HG02852 (cell line): ENCODE data around the gene PABPN1L.

Experiments
- ATAC-seq: cut with Tn5 transposase; IDR thresholded peaks from one replicate; pipeline ENCODE4 v1.9.1; 2021; ENCODE audit warnings: mild to moderate bottlenecking, moderate library complexity; ENCODE audit not compliant: unreplicated experiment

The PABPN1L gene

DNA sequence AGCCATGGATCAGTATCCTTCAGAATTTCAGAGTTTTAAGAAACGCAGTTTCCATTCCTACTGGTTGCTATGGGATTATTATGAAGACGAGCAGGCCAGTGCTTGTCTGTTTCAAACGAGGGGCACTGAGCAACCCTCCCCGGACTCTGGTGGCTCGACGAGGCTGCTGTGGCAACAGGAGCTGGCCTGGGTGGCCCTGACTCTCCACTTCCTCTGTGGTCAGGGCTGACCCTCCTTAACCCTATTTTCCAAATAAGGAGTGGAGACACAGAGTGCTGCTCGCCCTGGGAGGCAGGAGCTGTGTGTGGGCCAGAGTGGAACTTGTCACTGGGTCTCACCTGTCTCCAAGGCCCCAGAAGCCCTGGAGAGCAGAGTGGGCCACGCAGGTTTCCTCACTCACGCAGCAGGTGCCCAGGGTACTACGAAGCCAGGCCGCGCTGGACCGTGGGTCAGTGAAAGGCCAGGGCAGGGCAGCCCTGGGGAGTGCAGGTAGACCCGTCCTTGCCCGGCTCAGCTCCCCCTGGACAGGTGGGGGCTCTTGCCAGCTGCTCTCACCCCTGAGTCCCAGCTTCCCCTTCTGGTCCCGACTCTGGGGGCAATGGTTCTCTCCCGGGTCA is 13.0 kb downstream of the PABPN1L start:
- ATAC-seq, result no peak

DNA sequence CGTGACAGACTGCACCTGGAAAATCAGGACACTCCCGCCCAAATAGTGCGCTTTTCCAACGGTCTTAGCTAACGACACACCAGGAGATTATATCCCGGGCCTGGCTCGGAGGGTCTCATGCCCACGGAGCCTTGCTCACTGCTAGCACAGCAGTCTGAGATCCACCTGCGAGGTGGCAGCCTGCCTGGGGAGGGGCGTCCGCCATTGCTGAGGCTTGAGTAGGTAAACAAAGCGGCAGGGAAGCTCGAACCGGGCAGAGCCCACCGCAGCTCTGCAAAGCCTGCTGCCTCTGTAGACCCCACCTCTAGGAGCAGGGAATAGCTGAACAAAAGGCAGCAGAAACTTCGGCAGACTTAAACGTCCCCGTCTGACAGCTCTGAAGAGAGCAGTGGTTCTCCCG is 14.8 kb downstream of the PABPN1L start:
- ATAC-seq, result no peak

DNA sequence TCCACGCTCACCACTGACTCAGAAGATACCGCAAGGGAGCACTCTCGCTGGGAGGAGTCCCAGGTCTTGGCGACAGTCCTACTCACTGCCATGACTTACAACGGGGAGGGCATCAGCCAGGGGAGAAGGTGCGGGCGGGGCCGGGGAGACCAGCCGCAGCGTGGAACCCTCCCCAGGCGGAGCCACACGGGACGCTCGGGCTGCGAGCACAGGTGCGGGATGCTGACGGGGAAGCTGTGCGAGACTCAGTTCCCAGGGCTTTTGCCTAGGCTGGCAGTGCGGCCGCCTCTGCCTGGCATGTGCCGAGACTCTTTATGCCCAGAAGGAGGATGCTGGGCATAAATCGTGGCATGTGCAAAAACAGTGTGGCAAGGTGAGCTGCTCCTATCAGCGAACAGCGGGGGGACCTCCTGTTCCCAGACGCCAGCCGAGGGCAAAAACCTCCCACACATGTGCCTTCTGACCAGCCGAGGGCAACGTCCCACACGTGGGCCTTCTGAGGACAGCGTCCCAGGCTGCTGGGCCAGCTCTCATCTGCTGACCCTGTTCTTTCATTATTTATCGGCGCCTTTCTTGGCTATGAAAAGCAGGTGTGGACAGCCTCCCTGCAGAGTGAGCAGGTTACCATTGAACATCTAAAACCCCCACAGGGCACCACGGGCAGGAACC is 15.8 kb downstream of the PABPN1L start:
- ATAC-seq, result no peak

DNA sequence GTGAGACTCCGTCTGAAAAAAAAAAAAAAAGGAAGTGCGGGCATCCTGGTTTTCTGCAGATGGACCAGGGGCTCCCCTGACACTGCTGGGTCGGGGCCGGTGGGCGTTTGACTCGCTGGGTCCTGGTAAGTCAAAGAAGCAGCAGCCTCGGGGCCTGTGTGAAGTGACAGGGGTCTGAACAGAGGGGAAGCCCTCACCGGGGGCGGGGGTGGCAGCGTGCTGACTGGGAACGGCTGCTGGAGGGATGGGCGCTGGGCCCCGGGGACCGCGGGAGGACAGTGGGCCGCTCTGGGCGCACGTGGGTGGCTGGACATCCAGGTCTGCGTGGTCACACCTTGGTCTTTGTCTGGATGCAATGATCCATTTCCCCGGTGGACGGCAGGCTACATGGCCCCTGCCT is 17.9 kb downstream of the PABPN1L start:
- no peak for ATAC-seq

GRCh38 chr16:88847654-88848053 is 18.8 kb downstream of the PABPN1L start:
- no peak for ATAC-seq

- ATAC-seq, result no peak
Measured at GRCh38 chr16:88846088-88846487, 20.4 kb downstream of the PABPN1L start.

DNA sequence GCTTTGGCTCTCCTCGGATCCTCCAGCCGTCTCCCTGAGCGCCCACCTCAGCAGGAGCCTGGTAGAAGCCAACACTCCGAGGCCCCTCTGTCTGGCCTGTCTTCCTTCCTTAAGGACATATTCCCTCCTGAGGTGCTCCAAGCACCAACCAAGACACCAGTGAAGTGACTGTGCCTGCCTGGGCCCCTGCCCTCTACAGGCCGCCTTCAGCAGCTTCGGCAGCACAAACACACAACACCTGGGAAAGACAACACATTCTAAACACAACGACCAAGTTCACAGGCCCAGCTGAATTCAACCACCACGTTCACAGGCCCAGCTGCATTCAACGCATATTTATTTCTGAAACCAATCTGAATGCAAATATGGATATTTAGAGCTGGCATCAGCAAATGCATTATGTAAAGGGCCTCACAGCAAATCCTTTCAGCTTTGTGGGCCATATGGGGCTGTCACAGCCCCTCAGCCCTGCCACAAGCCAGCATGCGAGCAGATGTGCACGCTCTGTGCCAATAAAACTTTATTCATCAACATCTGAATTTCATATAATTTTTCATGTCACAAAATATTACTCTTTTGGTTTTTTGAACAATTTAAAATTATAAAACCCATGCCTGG is 21.9 kb downstream of the PABPN1L start:
- no peak for ATAC-seq

GRCh38 chr16:88843256-88843655 is 23.2 kb downstream of the PABPN1L start:
- ATAC-seq, result no peak

DNA sequence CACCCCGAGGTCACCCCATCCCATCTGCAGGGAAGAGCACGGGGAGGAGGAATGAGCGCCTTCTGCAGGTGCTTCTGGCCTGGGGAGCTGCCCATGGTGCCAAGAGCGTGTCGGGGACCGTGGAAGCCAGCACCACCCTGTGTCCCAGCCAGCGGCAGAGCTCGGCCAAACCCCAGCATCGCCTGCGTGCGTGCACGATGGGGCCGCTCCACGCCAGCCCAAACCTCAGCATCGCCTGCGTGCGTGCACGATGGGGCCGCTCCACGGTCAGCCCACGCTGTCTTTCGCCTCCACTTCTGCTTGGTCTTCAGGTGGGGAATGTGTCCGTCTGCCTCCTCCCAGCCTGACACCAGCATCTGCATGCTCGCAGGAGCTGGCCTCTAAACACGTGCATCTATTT is 23.7 kb downstream of the PABPN1L start:
- no peak for ATAC-seq

GRCh38 chr16:88842308-88842756 is 24.1 kb downstream of the PABPN1L start:
- ATAC-seq, result no peak

DNA sequence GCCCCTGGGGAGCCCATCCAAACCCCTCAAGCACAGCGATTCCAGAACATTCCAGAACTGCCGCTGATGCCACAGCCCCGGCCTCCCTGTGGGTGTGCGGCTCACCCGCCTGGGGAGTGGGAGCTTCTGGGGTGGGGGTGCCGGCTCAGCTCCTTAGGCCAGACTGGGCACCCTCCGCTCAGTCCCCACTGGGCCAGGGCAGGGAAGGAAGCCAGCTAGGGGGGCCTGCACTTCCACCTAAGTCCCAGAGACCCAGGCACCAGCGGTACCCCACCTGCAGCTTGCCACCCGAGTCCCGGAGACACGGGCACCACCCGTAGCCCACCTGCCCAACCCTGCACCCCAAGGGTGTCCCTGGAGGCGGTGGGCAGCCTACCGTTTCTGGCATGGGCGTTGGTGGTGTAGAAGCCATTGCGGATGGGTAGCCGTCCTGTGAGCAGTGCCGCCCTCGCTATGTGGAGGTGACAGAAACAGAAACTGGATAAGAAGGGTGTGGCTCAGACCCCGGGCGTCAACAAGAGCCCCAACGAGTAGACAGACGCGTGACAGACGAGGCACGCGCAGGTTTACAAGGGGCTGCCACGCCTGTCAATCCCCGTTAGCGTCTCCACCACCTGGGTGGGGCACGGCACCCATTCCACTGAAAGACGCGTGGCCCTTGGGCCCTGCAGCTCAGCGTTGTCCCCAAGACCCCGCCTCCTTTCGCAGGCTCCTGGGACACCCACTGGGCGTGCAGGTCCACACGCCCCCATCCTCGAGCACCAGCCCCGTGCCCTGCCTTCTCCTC is 24.7 kb downstream of the PABPN1L start:
- no peak for ATAC-seq

- no peak for ATAC-seq
Measured at GRCh38 chr16:88840600-88841215, 25.8 kb downstream of the PABPN1L start.

- ATAC-seq, result no peak
Measured at GRCh38 chr16:88839745-88840599, 26.5 kb downstream of the PABPN1L start.

GRCh38 chr16:88839026-88839529 is 27.4 kb downstream of the PABPN1L start:
- ATAC-seq, result no peak

DNA sequence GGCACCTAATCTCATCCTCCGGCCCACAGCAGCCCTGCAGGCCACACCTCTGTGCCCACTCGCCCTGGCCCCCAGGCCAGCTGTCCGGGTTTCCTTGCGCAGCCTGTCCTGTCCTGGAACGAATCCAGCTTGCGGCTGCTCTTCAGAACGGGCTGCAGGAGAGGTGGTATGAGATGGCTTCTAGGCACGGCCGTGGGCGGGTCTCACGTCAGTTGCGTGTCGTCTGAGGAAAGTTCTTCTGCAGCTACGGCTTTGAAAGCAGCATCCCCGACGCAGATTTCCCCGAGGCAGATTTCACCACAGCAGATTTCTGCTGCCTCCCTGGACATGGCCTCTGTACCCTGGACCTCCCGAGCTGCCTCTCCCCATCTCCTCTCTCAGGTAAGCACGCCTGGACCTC is 27.9 kb downstream of the PABPN1L start:
- no peak for ATAC-seq

DNA sequence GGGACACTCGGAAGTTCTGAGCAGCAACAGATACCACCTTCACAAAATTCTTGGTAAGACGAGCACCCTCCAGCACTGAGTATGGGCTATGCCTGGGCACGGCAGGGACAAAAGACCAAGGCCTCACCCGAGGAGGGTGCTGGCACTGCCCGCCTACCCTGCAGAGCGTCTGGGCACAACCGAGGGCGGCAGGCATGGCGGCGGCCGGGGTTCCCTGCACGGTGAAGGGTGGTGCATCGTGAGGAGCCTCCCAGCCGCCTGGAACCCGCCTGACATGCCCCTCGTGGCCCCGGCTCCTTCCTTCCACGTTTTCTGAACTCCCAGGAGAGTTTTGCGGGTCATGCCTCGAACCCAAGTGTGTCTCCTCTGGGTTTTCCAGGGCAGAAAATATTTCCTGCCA is 28.7 kb downstream of the PABPN1L start:
- ATAC-seq, result no peak

DNA sequence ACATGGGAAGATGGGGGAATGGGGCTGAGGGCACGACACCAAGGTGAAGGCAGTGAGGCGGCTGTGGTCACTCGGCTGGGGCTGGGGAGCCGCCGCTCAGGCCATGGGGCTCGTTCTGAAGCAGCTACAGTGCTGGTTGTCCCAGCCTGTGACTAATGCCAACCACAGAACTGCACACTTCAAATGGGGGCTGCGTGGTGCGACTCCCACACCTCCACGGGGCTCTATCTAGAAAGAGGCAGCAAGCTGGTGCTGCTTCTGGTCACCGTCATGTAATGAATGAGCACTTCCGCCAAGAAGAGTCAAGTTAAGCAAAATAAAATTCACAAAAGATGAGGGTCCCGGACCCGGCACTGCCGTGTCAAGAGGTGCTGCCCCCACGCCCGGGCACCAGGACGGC is 29.7 kb downstream of the PABPN1L start:
- ATAC-seq, result no peak

DNA sequence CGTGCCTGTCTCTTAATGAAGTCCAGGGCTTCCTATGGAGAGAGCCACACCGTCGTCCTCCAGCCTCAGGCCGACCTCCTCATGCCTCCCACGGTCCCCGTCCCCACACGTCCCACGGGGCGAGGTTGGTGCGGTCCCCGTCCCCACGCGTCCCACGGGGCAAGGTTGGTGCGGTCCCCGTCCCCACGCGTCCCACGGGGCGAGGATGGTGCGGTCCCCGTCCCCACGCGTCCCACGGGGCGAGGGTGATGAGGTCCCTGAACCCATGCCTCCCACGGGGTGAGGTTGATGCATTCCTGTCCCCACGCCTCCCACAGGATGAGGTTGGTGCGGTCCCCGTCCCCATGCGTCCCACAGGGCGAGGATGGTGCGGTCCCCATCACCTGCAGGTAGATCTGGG is 30.6 kb downstream of the PABPN1L start:
- ATAC-seq, result no peak

- ATAC-seq, result no peak
Measured at GRCh38 chr16:88835383-88835782, 31.1 kb downstream of the PABPN1L start.

DNA sequence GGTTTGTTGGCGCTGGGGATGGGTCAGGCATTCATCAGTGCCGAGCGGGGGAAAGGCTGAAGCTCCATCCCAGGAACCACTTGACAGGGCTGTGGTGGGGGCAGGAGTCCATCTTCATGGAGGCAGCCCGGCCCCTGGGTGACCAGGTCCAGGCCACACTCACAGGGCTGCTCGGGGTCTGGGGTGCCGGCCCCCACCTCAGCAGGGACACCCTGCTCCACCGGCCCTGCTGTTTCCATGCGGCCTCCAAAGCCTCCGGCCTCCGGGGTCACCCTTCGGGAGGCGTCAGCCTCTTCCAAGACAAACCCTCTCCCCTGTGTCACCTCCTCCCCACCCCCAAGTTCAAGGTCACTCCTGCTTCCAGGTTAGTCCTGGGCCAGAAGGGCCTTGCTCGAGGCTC is 31.8 kb downstream of the PABPN1L start:
- no peak for ATAC-seq
